Endothelial cell (in vitro differentiated cells): ENCODE results near the gene ANO6. TPM values are rescaled to one million over a fixed set of nuclear protein-coding genes. Genes with fewer than 3 reads are reported as not detected.

Experiments used
- DNase-seq: peaks from one replicate; pipeline ENCODE4 v3.0.0; 2021; ENCODE audit warnings: low spot score
- H3K27ac Mint-ChIP-seq: one replicate; pipeline ENCODE4 v1.8.0; 2021; ENCODE audit warnings: mixed read lengths, inconsistent platforms; ENCODE audit not compliant: unreplicated experiment
- H3K27me3 Mint-ChIP-seq: one replicate; pipeline ENCODE4 v1.8.0; 2021; ENCODE audit warnings: mild to moderate bottlenecking, moderate library complexity, mixed read lengths, inconsistent platforms; ENCODE audit not compliant: unreplicated experiment
- H3K36me3 Mint-ChIP-seq: one replicate; pipeline ENCODE4 v1.8.0; 2021; ENCODE audit warnings: mild to moderate bottlenecking, low read depth, mixed read lengths, inconsistent platforms; ENCODE audit not compliant: unreplicated experiment
- H3K4me1 Mint-ChIP-seq: one replicate; pipeline ENCODE4 v1.8.0; 2021; ENCODE audit warnings: mild to moderate bottlenecking, mixed read lengths, inconsistent platforms; ENCODE audit not compliant: unreplicated experiment
- H3K4me3 Mint-ChIP-seq: one replicate; pipeline ENCODE4 v1.8.0; 2021; ENCODE audit warnings: mild to moderate bottlenecking, mixed read lengths, inconsistent platforms; ENCODE audit not compliant: unreplicated experiment
- H3K9me3 Mint-ChIP-seq: one replicate; pipeline ENCODE4 v1.8.0; 2021; ENCODE audit warnings: mixed read lengths, inconsistent platforms; ENCODE audit not compliant: unreplicated experiment
- total RNA-seq: library from RNA; stranded (reverse); fragmentation: NEBNext Ultra II Directional; extraction: Animal tissue kit (Norgen Biotek cat#: 25700); gene quantifications from one replicate; pipeline ENCODE4 v1.2.1, GENCODE V29; 2021; ENCODE audit not compliant: unreplicated experiment
- TF ChIP-seq, protein P1 (sequence below): fragments of 200-600 bp; sonication (generic); IDR thresholded peaks from one replicate; pipeline ENCODE4 v1.5.0; 2021; ENCODE audit warnings: antibody characterized with exemption; ENCODE audit not compliant: unreplicated experiment

ANO6 gene
- total RNA-seq, 1 donor from 2014 or later = 50.8 TPM

DNA sequence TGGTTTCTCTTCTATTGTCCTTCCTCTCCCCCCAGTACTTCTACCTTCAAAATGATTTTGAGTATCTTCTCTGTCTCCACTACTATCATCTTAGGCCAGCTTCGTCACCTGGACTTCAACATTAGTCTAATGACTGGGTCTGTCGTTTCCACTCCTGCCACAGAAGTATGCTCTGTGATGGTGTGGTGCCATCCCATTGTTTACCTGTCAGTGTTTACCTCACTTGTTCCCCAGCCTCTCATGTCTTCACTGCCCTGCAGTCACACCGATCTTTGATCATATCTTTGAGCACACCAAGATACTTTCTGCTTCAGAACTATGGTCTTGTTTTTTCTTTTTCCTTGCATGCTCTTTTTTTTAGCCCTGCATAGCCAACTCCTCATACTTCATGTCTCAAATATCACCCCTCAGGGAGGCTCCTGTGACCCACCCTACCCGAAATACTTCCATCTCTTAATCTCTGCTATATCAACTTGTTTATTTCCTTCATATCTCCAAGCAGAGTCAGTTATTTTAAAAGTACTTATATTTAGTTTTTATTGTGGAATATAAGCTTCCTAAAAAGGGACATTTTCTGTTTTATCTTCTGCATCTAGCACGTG, 60.4 kb downstream of the ANO6 start:
- no peak overlapping the region for H3K4me3 Mint-ChIP-seq
- DNase-seq = no peak
- H3K27me3 Mint-ChIP-seq = no peaks in the 10 kb centered on the region
- no peaks in the 10 kb centered on the region for H3K36me3 Mint-ChIP-seq
- H3K9me3 Mint-ChIP-seq = no peaks in the 10 kb centered on the region
- H3K27ac Mint-ChIP-seq = no peak overlapping the region
- peaks cover 7% of the 10 kb centered on the region for H3K4me1 Mint-ChIP-seq
- TF ChIP-seq, protein P1, sequence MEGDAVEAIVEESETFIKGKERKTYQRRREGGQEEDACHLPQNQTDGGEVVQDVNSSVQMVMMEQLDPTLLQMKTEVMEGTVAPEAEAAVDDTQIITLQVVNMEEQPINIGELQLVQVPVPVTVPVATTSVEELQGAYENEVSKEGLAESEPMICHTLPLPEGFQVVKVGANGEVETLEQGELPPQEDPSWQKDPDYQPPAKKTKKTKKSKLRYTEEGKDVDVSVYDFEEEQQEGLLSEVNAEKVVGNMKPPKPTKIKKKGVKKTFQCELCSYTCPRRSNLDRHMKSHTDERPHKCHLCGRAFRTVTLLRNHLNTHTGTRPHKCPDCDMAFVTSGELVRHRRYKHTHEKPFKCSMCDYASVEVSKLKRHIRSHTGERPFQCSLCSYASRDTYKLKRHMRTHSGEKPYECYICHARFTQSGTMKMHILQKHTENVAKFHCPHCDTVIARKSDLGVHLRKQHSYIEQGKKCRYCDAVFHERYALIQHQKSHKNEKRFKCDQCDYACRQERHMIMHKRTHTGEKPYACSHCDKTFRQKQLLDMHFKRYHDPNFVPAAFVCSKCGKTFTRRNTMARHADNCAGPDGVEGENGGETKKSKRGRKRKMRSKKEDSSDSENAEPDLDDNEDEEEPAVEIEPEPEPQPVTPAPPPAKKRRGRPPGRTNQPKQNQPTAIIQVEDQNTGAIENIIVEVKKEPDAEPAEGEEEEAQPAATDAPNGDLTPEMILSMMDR = no peak

DNA sequence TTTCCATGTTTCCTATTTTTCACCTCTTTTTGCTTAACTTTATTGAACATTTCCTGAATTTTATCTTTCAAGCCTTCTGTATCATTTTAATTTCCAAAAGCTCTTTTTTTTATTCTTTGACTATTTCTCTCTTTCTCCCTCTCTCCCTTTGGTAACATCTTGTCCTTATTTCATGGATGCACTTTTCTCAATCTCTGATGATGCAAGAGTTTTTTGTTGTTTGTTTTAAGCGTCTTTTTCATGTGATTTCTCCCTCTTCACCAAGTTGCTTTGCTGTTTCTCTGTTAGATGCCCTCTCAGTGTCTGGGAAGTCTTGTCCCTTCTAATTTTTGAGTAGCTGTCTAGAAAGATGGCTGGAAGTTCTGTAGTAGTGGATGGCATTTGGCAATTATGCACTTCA, 62.6 kb downstream of the ANO6 start:
- no peaks in the 10 kb centered on the region for H3K9me3 Mint-ChIP-seq
- H3K4me3 Mint-ChIP-seq = no peak overlapping the region
- peaks cover 13% of the 10 kb centered on the region for H3K4me1 Mint-ChIP-seq
- no peaks in the 10 kb centered on the region for H3K36me3 Mint-ChIP-seq
- no peaks in the 10 kb centered on the region for H3K27me3 Mint-ChIP-seq
- TF ChIP-seq, protein P1 = no peak
- DNase-seq = no peak
- H3K27ac Mint-ChIP-seq = no peak overlapping the region

DNA sequence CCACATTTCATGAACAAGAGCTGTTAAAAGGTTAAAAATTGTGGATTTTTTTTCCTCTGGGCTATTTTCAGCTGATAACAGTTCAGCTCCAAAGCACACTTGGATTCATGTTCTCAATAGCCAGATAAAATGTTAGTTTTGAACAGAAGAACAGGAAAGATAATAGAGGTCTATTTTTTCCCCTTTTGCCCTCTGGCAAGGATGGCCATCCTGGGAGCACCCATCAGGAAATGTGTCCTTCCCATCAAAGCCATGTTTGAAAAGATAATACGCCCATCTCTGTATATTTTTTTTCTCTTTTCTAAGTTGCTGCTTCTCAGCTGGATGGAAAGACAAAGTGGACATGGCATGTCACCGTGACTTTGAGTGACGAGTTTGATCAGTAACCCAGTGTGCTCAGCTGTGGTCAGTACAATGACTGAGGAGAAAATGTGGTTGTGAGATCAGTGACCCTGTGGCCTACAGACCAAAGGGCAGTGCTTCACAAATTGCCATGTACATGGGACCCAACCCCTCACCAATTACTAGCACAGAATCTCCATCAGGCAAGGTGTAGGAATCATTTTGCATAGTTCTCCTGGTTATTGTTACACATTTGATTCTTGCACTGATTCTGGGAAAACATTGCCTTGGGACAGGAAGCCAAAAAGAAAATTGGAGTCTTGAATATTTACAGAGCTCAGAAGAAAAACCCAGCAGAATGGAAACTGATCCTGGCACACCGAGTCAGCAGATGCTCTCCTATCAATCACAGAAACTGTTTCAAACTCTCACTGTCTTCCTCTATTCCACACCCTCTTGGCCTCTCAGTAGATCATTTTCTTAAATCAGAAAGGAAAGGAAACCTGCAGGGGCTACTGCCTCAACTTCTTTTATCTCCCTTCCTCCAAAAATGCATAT, 64.3 kb downstream of the ANO6 start:
- Mint-ChIP-seq H3K4me3 (no peak overlapping the region), H3K4me1 (peaks cover 18% of the 10 kb centered on the region), H3K36me3 (no peaks in the 10 kb centered on the region), H3K27ac (no peak overlapping the region), H3K27me3 (no peaks in the 10 kb centered on the region), H3K9me3 (no peaks in the 10 kb centered on the region)
- no peak for DNase-seq
- TF ChIP-seq, protein P1 = no peak

- Mint-ChIP-seq H3K27me3 (no peaks in the 10 kb centered on the region), H3K36me3 (no peaks in the 10 kb centered on the region), H3K4me3 (no peak overlapping the region), H3K27ac (no peak overlapping the region), H3K9me3 (no peaks in the 10 kb centered on the region), H3K4me1 (peaks cover 18% of the 10 kb centered on the region)
- DNase-seq = no peak
- TF ChIP-seq, protein P1 = no peak
Measured at GRCh38 chr12:45281994-45282393, 66.1 kb downstream of the ANO6 start.

DNA sequence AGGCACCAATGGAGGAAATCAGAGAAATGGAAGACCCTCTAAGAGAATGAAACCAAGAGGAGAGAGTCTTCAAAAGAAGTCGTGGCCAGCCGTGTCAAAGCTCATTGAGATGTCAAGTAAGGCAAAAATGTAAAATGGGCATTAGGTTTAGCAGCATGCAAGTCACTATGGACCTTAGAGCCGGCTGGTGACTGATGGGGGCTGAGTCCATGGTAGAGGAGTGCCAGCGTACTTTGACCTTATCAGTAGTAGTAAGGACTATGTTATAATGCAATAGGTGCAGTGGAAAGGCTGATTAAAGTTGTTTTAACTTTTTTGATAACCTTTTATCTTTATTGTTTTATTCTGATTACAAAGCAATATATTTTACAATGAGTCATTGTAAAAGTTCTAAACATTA, 66.5 kb downstream of the ANO6 start:
- no peak overlapping the region for H3K4me3 Mint-ChIP-seq
- no peak overlapping the region for H3K27ac Mint-ChIP-seq
- H3K4me1 Mint-ChIP-seq = peaks cover 18% of the 10 kb centered on the region
- no peaks in the 10 kb centered on the region for H3K36me3 Mint-ChIP-seq
- H3K27me3 Mint-ChIP-seq = no peaks in the 10 kb centered on the region
- TF ChIP-seq, protein P1 = no peak
- no peaks in the 10 kb centered on the region for H3K9me3 Mint-ChIP-seq
- no peak for DNase-seq
